ENCODE data around the gene KCNG2.

KCNG2 gene

GRCh38 chr18:79754831-79755351, 42.8 kb upstream of the KCNG2 start:
- Histone ChIP-seq H3K36me3 (ENCODE audit: control insufficient read depth, insufficient read depth, low read length) (peaks cover 23% of the 10 kb centered on the region), H3K9me3 (ENCODE audit: control insufficient read depth, low read length) (no peaks in the 10 kb centered on the region), H3K4me3 (ENCODE audit: extremely low read depth, insufficient read depth, low read length, poor library complexity, severe bottlenecking) (no peak overlapping the region), H3K27ac (ENCODE audit: low read depth, low read length, severe bottlenecking) (no peak overlapping the region), H3K4me1 (ENCODE audit: control insufficient read depth, insufficient read depth, low read length, poor library complexity, severe bottlenecking) (no peaks in the 10 kb centered on the region)
- 93 to 99% methylated on average over 16 of the region's 27 CpGs for WGBS, 2 experiments (ENCODE audit: insufficient coverage in 2 of 2)

- H3K27ac ChIP-seq (ENCODE audit: low read depth, low read length, severe bottlenecking), result no peak overlapping the region
- no peaks in the 10 kb centered on the region for H3K9me3 ChIP-seq (ENCODE audit: control insufficient read depth, low read length)
- no peak overlapping the region for H3K4me3 ChIP-seq (ENCODE audit: extremely low read depth, insufficient read depth, low read length, poor library complexity, severe bottlenecking)
- peaks cover 20% of the 10 kb centered on the region for H3K36me3 ChIP-seq (ENCODE audit: control insufficient read depth, insufficient read depth, low read length)
- 93 to 94% methylated on average over 26 to 27 of the region's 31 CpGs for WGBS, 2 experiments (ENCODE audit: insufficient coverage in 2 of 2)
- no peaks in the 10 kb centered on the region for H3K4me1 ChIP-seq (ENCODE audit: control insufficient read depth, insufficient read depth, low read length, poor library complexity, severe bottlenecking)
These were observed 42.1 kb upstream of the KCNG2 start for GRCh38 chr18:79755496-79756142.

- 95 to 96% methylated on average over 8 to 9 of the region's 10 CpGs for WGBS, 2 experiments (ENCODE audit: insufficient coverage in 2 of 2)
- Histone ChIP-seq H3K27ac (ENCODE audit: low read depth, low read length, severe bottlenecking) (no peak overlapping the region), H3K4me1 (ENCODE audit: control insufficient read depth, insufficient read depth, low read length, poor library complexity, severe bottlenecking) (no peaks in the 10 kb centered on the region), H3K36me3 (ENCODE audit: control insufficient read depth, insufficient read depth, low read length) (peaks cover 20% of the 10 kb centered on the region), H3K9me3 (ENCODE audit: control insufficient read depth, low read length) (no peaks in the 10 kb centered on the region), H3K4me3 (ENCODE audit: extremely low read depth, insufficient read depth, low read length, poor library complexity, severe bottlenecking) (no peak overlapping the region)
These were observed 41.6 kb upstream of the KCNG2 start for GRCh38 chr18:79756143-79756500.

- Histone ChIP-seq H3K4me1 (ENCODE audit: control insufficient read depth, insufficient read depth, low read length, poor library complexity, severe bottlenecking) (no peaks in the 10 kb centered on the region), H3K4me3 (ENCODE audit: extremely low read depth, insufficient read depth, low read length, poor library complexity, severe bottlenecking) (no peak overlapping the region), H3K27ac (ENCODE audit: low read depth, low read length, severe bottlenecking) (no peak overlapping the region), H3K9me3 (ENCODE audit: control insufficient read depth, low read length) (no peaks in the 10 kb centered on the region), H3K36me3 (ENCODE audit: control insufficient read depth, insufficient read depth, low read length) (peaks cover 20% of the 10 kb centered on the region)
- WGBS, 2 experiments (ENCODE audit: insufficient coverage in 2 of 2), result 96 to 97% methylated on average over 8 to 11 of the region's 11 CpGs
These were observed 40.9 kb upstream of the KCNG2 start for GRCh38 chr18:79756826-79757225.

GRCh38 chr18:79760348-79760747, 37.4 kb upstream of the KCNG2 start:
- WGBS, 2 experiments (ENCODE audit: insufficient coverage in 2 of 2), result no CpG with 5 or more reads among the region's 1 CpG
- no peaks in the 10 kb centered on the region for H3K4me1 ChIP-seq (ENCODE audit: control insufficient read depth, insufficient read depth, low read length, poor library complexity, severe bottlenecking)
- H3K4me3 ChIP-seq (ENCODE audit: extremely low read depth, insufficient read depth, low read length, poor library complexity, severe bottlenecking), result no peak overlapping the region
- H3K9me3 ChIP-seq (ENCODE audit: control insufficient read depth, low read length), result no peaks in the 10 kb centered on the region
- H3K27ac ChIP-seq (ENCODE audit: low read depth, low read length, severe bottlenecking), result no peak overlapping the region
- H3K36me3 ChIP-seq (ENCODE audit: control insufficient read depth, insufficient read depth, low read length), result no peaks in the 10 kb centered on the region

- Histone ChIP-seq H3K4me1 (ENCODE audit: control insufficient read depth, insufficient read depth, low read length, poor library complexity, severe bottlenecking) (no peaks in the 10 kb centered on the region), H3K27ac (ENCODE audit: low read depth, low read length, severe bottlenecking) (no peak overlapping the region), H3K4me3 (ENCODE audit: extremely low read depth, insufficient read depth, low read length, poor library complexity, severe bottlenecking) (no peak overlapping the region), H3K36me3 (ENCODE audit: control insufficient read depth, insufficient read depth, low read length) (no peaks in the 10 kb centered on the region), H3K9me3 (ENCODE audit: control insufficient read depth, low read length) (no peaks in the 10 kb centered on the region)
- WGBS, 2 experiments (ENCODE audit: insufficient coverage in 2 of 2), result 78% methylated on average over 1 of the region's 1 CpG; no CpG with 5 or more reads in 1 of the 2 experiments
These were observed 36.9 kb upstream of the KCNG2 start for GRCh38 chr18:79760881-79761280.

GRCh38 chr18:79763407-79763806, 34.3 kb upstream of the KCNG2 start:
- Histone ChIP-seq H3K4me3 (ENCODE audit: extremely low read depth, insufficient read depth, low read length, poor library complexity, severe bottlenecking) (no peak overlapping the region), H3K36me3 (ENCODE audit: control insufficient read depth, insufficient read depth, low read length) (no peaks in the 10 kb centered on the region), H3K9me3 (ENCODE audit: control insufficient read depth, low read length) (peaks cover 5% of the 10 kb centered on the region), H3K27ac (ENCODE audit: low read depth, low read length, severe bottlenecking) (no peak overlapping the region), H3K4me1 (ENCODE audit: control insufficient read depth, insufficient read depth, low read length, poor library complexity, severe bottlenecking) (no peaks in the 10 kb centered on the region)

GRCh38 chr18:79764131-79764530, 33.6 kb upstream of the KCNG2 start:
- Histone ChIP-seq H3K27ac (ENCODE audit: low read depth, low read length, severe bottlenecking) (no peak overlapping the region), H3K4me3 (ENCODE audit: extremely low read depth, insufficient read depth, low read length, poor library complexity, severe bottlenecking) (no peak overlapping the region), H3K4me1 (ENCODE audit: control insufficient read depth, insufficient read depth, low read length, poor library complexity, severe bottlenecking) (no peaks in the 10 kb centered on the region), H3K9me3 (ENCODE audit: control insufficient read depth, low read length) (peaks cover 5% of the 10 kb centered on the region), H3K36me3 (ENCODE audit: control insufficient read depth, insufficient read depth, low read length) (no peaks in the 10 kb centered on the region)
- 80 to 84% methylated on average over 3 of the region's 6 CpGs for WGBS, 2 experiments (ENCODE audit: insufficient coverage in 2 of 2)

GRCh38 chr18:79765491-79766245, 32.1 kb upstream of the KCNG2 start:
- H3K36me3 ChIP-seq (ENCODE audit: control insufficient read depth, insufficient read depth, low read length), result no peaks in the 10 kb centered on the region
- no peak overlapping the region for H3K27ac ChIP-seq (ENCODE audit: low read depth, low read length, severe bottlenecking)
- H3K9me3 ChIP-seq (ENCODE audit: control insufficient read depth, low read length), result peaks cover 5% of the 10 kb centered on the region
- WGBS, 2 experiments (ENCODE audit: insufficient coverage in 2 of 2), result 81 to 86% methylated on average over 13 of the region's 14 CpGs
- no peaks in the 10 kb centered on the region for H3K4me1 ChIP-seq (ENCODE audit: control insufficient read depth, insufficient read depth, low read length, poor library complexity, severe bottlenecking)
- no peak overlapping the region for H3K4me3 ChIP-seq (ENCODE audit: extremely low read depth, insufficient read depth, low read length, poor library complexity, severe bottlenecking)

GRCh38 chr18:79766308-79766707, 31.4 kb upstream of the KCNG2 start:
- no peak overlapping the region for H3K27ac ChIP-seq (ENCODE audit: low read depth, low read length, severe bottlenecking)
- H3K36me3 ChIP-seq (ENCODE audit: control insufficient read depth, insufficient read depth, low read length), result no peaks in the 10 kb centered on the region
- no peak overlapping the region for H3K4me3 ChIP-seq (ENCODE audit: extremely low read depth, insufficient read depth, low read length, poor library complexity, severe bottlenecking)
- H3K4me1 ChIP-seq (ENCODE audit: control insufficient read depth, insufficient read depth, low read length, poor library complexity, severe bottlenecking), result no peaks in the 10 kb centered on the region
- WGBS, 2 experiments (ENCODE audit: insufficient coverage in 2 of 2), result 76 to 77% methylated on average over 16 of the region's 16 CpGs
- peaks cover 5% of the 10 kb centered on the region for H3K9me3 ChIP-seq (ENCODE audit: control insufficient read depth, low read length)

GRCh38 chr18:79768745-79769144, 29.0 kb upstream of the KCNG2 start:
- H3K4me1 ChIP-seq (ENCODE audit: control insufficient read depth, insufficient read depth, low read length, poor library complexity, severe bottlenecking), result no peaks in the 10 kb centered on the region
- H3K9me3 ChIP-seq (ENCODE audit: control insufficient read depth, low read length), result peaks cover 5% of the 10 kb centered on the region
- 80 to 86% methylated on average over 1 to 2 of the region's 3 CpGs for WGBS, 2 experiments (ENCODE audit: insufficient coverage in 2 of 2)

More at GRCh38 chr18:79768745-79769144, 29.0 kb upstream of the KCNG2 start:
- no peak overlapping the region for H3K27ac ChIP-seq (ENCODE audit: low read depth, low read length, severe bottlenecking)
- no peaks in the 10 kb centered on the region for H3K36me3 ChIP-seq (ENCODE audit: control insufficient read depth, insufficient read depth, low read length)
- H3K4me3 ChIP-seq (ENCODE audit: extremely low read depth, insufficient read depth, low read length, poor library complexity, severe bottlenecking), result no peak overlapping the region

Data from mesodermal cell (in vitro differentiated cells).